GM12878 (cell line): Measurements from ENCODE around the gene FLOT1. TPM values are rescaled to one million over a fixed set of nuclear protein-coding genes. Genes with fewer than 3 reads are reported as not detected.

Experiments
- ATAC-seq: fragments of 200-7000 bp; cut with Tn5 transposase; 3 replicates; pipeline ENCODE4 v1.9.1; 2020; ENCODE audit warnings: mild to moderate bottlenecking, moderate library complexity
- BruUV-seq: library from RNA; stranded (reverse); fragments of 400-500 nt; replicated peaks from 2 replicates; lab custom pipeline; 2021; lab: Mats Ljungman, UMichigan
- CTCF ChIA-PET: fragments of 300-600 bp; sonication (Branson Sonifier 250); formaldehyde crosslinking; extraction: SDS; loops from one replicate; lab custom pipeline; 2021; ENCODE audit warnings: inconsistent platforms; lab: Yijun Ruan, JAX
- POLR2A ChIA-PET: fragments of 350-600 bp; formaldehyde crosslinking; extraction: SDS; loops from one replicate; lab custom pipeline; 2021; ENCODE audit warnings: inconsistent platforms; lab: Charles Lee
- RAD21 ChIA-PET: fragments of 300-600 bp; sonication (Branson Sonifier 250); formaldehyde crosslinking; loops from one replicate; lab custom pipeline; 2023; ENCODE audit warnings: antibody characterized with exemption; ENCODE audit not compliant: unreplicated experiment; lab: Charles Lee
- SMC1A ChIA-PET: fragments of 300-600 bp; sonication (Branson Sonifier 250); formaldehyde crosslinking; loops from one replicate; lab custom pipeline; 2023; ENCODE audit not compliant: unreplicated experiment, uncharacterized antibody; lab: Charles Lee
- DNase-seq: peaks from one replicate; pipeline ENCODE4 v3.0.0-alpha.2; 2011; ENCODE audit warnings: low read depth, low spot score
- FAIRE-seq: peaks from 3 replicates; lab custom pipeline; 2011; peaks lifted over from hg19 to GRCh38; lab: Jason Lieb, UNC
- H2AFZ ChIP-seq: 2 replicates; pipeline ENCODE4 v1.6.0; 2011; ENCODE audit warnings: low read depth, low read length, control low read depth; ENCODE audit not compliant: control insufficient read depth
- H3K27ac ChIP-seq: 2 replicates; pipeline ENCODE4 v1.5.1; 2011; ENCODE audit warnings: control low read depth; ENCODE audit not compliant: control insufficient read depth, insufficient read depth
- H3K27me3 ChIP-seq, 2 experiments: replicated peaks in 1 of 2; 2 replicates each; pipeline versions ENCODE4 v1.6.0 to v1.6.1; 2011; ENCODE audit warnings: low read length in 1 of 2; ENCODE audit not compliant: control insufficient read depth in 2 of 2, insufficient read depth in 2 of 2
- H3K36me3 ChIP-seq, 2 experiments: 2 replicates each; pipeline ENCODE4 v1.5.1; 2011; ENCODE audit warnings: low read length in 1 of 2; ENCODE audit not compliant: control insufficient read depth in 2 of 2, insufficient read depth in 2 of 2
- H3K4me1 ChIP-seq: 2 replicates; pipeline ENCODE4 v1.6.1; 2011; ENCODE audit warnings: mild to moderate bottlenecking, low read length, moderate library complexity, mixed read lengths; ENCODE audit not compliant: control insufficient read depth, insufficient read depth
- H3K4me2 ChIP-seq: 2 replicates; pipeline ENCODE4 v1.6.0; 2011; ENCODE audit warnings: control low read depth; ENCODE audit not compliant: control insufficient read depth, insufficient read depth
- H3K4me3 ChIP-seq: fragments of 200-600 bp; sonication (generic); 2 replicates; pipeline ENCODE4 v1.5.1; 2016
- H3K79me2 ChIP-seq: 2 replicates; pipeline ENCODE4 v1.6.0; 2011; ENCODE audit warnings: low read length; ENCODE audit not compliant: control insufficient read depth, insufficient read depth
- H3K9ac ChIP-seq: 2 replicates; pipeline ENCODE4 v1.8.0; 2011; ENCODE audit warnings: low read length, control low read depth, mixed read lengths; ENCODE audit not compliant: control insufficient read depth, insufficient read depth
- H3K9me3 ChIP-seq: replicated peaks from 3 replicates; pipeline ENCODE4 v1.5.1; 2011; ENCODE audit warnings: mild to moderate bottlenecking, low read length; ENCODE audit not compliant: control insufficient read depth, insufficient read depth
- H4K20me1 ChIP-seq: 2 replicates; pipeline ENCODE4 v1.6.0; 2011; ENCODE audit not compliant: control insufficient read depth, insufficient read depth
- BMI1 ChIP-seq: fragments of 450-650 bp; IDR thresholded peaks from 2 replicates; pipeline ENCODE4 v1.6.1; 2016; ENCODE audit warnings: mild to moderate bottlenecking, moderate library complexity, borderline replicate concordance
- CBFB ChIP-seq: IDR thresholded peaks from 2 replicates; pipeline ENCODE4 v1.6.1; 2016; ENCODE audit warnings: antibody characterized with exemption, low read depth
- CTCF ChIP-seq, 3 experiments: IDR thresholded peaks in 2 of 3; conservative IDR thresholded peaks in 1 of 3; 2 replicates each; pipeline ENCODE4 v1.5.1; 2011; ENCODE audit warnings: low read depth in 3 of 3, low read length in 3 of 3, mild to moderate bottlenecking in 3 of 3, control low read depth in 2 of 3, moderate library complexity in 2 of 3, inconsistent platforms in 1 of 3, mixed read lengths in 1 of 3; ENCODE audit not compliant: control insufficient read depth in 2 of 3, insufficient read depth in 1 of 3; ENCODE audit errors: extremely low read depth in 1 of 3
- DPF2 ChIP-seq: fragments of 450-650 bp; IDR thresholded peaks from 2 replicates; pipeline ENCODE4 v1.6.1; 2017; ENCODE audit warnings: mild to moderate bottlenecking
- EGR1 ChIP-seq, 2 experiments: IDR thresholded peaks; 1 replicate in 1 of 2; 2 replicates in 1 of 2; pipeline ENCODE4 v1.6.1; 2011 to 2012; ENCODE audit warnings: low read depth in 2 of 2, low read length in 2 of 2, borderline replicate concordance in 1 of 2, mild to moderate bottlenecking in 1 of 2, moderate library complexity in 1 of 2
- EZH2 ChIP-seq: IDR thresholded peaks from 2 replicates; pipeline ENCODE4 v1.6.1; 2012; ENCODE audit warnings: low read depth, mild to moderate bottlenecking, control low read depth, inconsistent platforms, low read length, borderline replicate concordance; ENCODE audit not compliant: control insufficient read depth
- IKZF1 ChIP-seq: fragments of 450-650 bp; conservative IDR thresholded peaks from 2 replicates; pipeline ENCODE4 v1.6.1; 2017; ENCODE audit warnings: antibody characterized with exemption, mild to moderate bottlenecking
- MLLT1 ChIP-seq: fragments of 450-650 bp; IDR thresholded peaks from 2 replicates; pipeline ENCODE4 v1.6.1; 2016; ENCODE audit warnings: mild to moderate bottlenecking
- POLR2AphosphoS5 ChIP-seq: IDR thresholded peaks from 2 replicates; pipeline ENCODE4 v1.6.1; 2011; ENCODE audit warnings: mild to moderate bottlenecking, low read length, inconsistent platforms
- RAD51 ChIP-seq: fragments of 450-650 bp; IDR thresholded peaks from 2 replicates; pipeline ENCODE4 v1.6.1; 2016; ENCODE audit warnings: moderate library complexity, mild to moderate bottlenecking, inconsistent platforms
- SMARCA5 ChIP-seq: fragments of 450-650 bp; IDR thresholded peaks from 2 replicates; pipeline ENCODE4 v1.6.1; 2017; ENCODE audit warnings: mild to moderate bottlenecking
- STAT1 ChIP-seq: fragments of 450-650 bp; conservative IDR thresholded peaks from 2 replicates; pipeline ENCODE4 v1.6.1; 2014; ENCODE audit warnings: antibody characterized with exemption, mild to moderate bottlenecking
- SUZ12 ChIP-seq: fragments of 200-600 bp; sonication (generic); IDR thresholded peaks from one replicate; pipeline ENCODE4 v1.6.1; 2018; ENCODE audit warnings: antibody characterized with exemption, mild to moderate bottlenecking; ENCODE audit not compliant: unreplicated experiment
- WGBS: methylation state at CpG from one replicate; pipeline ENCODE4 v1.1.6; 2016; ENCODE audit warnings: low lambda C conversion rate; ENCODE audit not compliant: insufficient replicate concordance, insufficient coverage; ENCODE audit errors: missing lambda C conversion rate; 5-methylcytosine and 5-hydroxymethylcytosine counted together
- in situ Hi-C: fragments of 300-500 bp; cut with MboI; formaldehyde crosslinking; loops from 9 replicates; pipeline ENCODE4 v1.14.3; 2018; ENCODE audit warnings: mixed read lengths
- intact Hi-C: fragments of 100-400 bp; cut with micrococcal nuclease; formaldehyde crosslinking; loops from one replicate; pipeline ENCODE4 v1.14.2; 2022; ENCODE audit not compliant: unreplicated experiment
- polyA plus RNA-seq, 11 experiments: library from polyadenylated mRNA; depleted of rRNA in 4 of 11; unstranded in 6 of 11; stranded (reverse) in 5 of 11; fragments of >200 nt; fragmentation: Nextera tagmentation in 4 of 11; fragmentation: Illumina TruSeq in 1 of 11; extraction: Ambion mirVana in 4 of 11; extraction: Trizol in 1 of 11; gene quantifications; 1 replicate in 1 of 11; 2 replicates in 10 of 11; pipeline versions ENCODE4 v1.2.1 to v1.2.3, GENCODE V29; 2011 to 2016; ENCODE audit warnings: inconsistent platforms in 2 of 11, missing spikeins in 2 of 11, low read depth in 1 of 11
- total RNA-seq, 4 experiments: library from RNA; depleted of rRNA in 3 of 4; stranded (reverse); fragments of >200 nt in 3 of 4; fragmentation: Illumina TruSeq in 1 of 4; extraction: Trizol in 1 of 4; gene quantifications; 2 replicates each; pipeline versions ENCODE4 v1.2.1 to v1.2.3, GENCODE V29; 2013 to 2021

Gene FLOT1
- total and polyA plus RNA-seq, 10 of the 15 experiments (the other 5 are each of a cell fraction or from before 2014, with no cell fraction given), result 12.3 to 153 (median 112) TPM

- H3K4me1 ChIP-seq, result peaks cover 15% of the 10 kb centered on the region
- peaks cover 78% of the 10 kb centered on the region for H3K79me2 ChIP-seq
- peak overlapping the region; percentile 75 for H3K9ac ChIP-seq
- no peaks in the 10 kb centered on the region for H4K20me1 ChIP-seq
- CTCF ChIA-PET, result interaction anchor here (0.7 to 4.8 kb wide), 11 partner anchors 8 to 234 kb away, joined by 3 to 64 read pairs (median 14); partner anchors contain the start of genes DHX16, MDC1 and TUBB
- no peaks in the 10 kb centered on the region for H3K27me3 ChIP-seq
- ATAC-seq, result peak; percentile 1; the same call in 1 of the 3 replicates
- H3K4me3 ChIP-seq, result peak overlapping the region; percentile 100
- H2AFZ ChIP-seq, result no peak overlapping the region
- no peak for FAIRE-seq
- peak overlapping the region; percentile 69 for H3K4me2 ChIP-seq
- SMC1A ChIA-PET, result interaction anchor here (0.9 to 6.9 kb wide), 12 partner anchors 9 to 133 kb away, joined by 3 to 73 read pairs (median 5); partner anchors contain the start of genes MDC1, MRPS18B and PPP1R10
- intact Hi-C loops, result loop anchor here (1.0 to 2.0 kb wide), 2 partner anchors 29 to 71 kb away; partner anchors contain the start of gene MDC1
- BruUV-seq, result TSS peak; percentile 78
- POLR2A ChIA-PET, result interaction anchor here (0.5 to 6.1 kb wide), 14 partner anchors 8 to 196 kb away, joined by 3 to 167 read pairs (median 9); partner anchors contain the start of genes DHX16, MDC1, MRPS18B and PPP1R10
- no peak for DNase-seq
- H3K36me3 ChIP-seq, result no peaks in the 10 kb centered on the region
- 1% methylated on average over 21 of the region's 22 CpGs for WGBS
- TF ChIP-seq BMI1, result no peak
- TF ChIP-seq CTCF (IDR thresholded peaks at IDR 0.05 in 2 of 3, conservative IDR thresholded peaks at IDR 0.05 in 1 of 3; ENCODE audit: control insufficient read depth in 2 of 3, extremely low read depth in 1 of 3, insufficient read depth in 1 of 3, low read depth in 3 of 3, low read length in 3 of 3), result 0 out of 6 replicates have a peak, but pooled peaks of 1 of the 3 experiments have one; percentile 2
- TF ChIP-seq CBFB, result no peak
- TF ChIP-seq STAT1, result 0 out of 2 replicates have a peak, but pooled peaks have one; percentile 55
- TF ChIP-seq RAD51, result peak; percentile 5; the same call in 1 of the 2 replicates
- 0 out of 2 replicates have a peak, but pooled peaks have one; percentile 8 for TF ChIP-seq MLLT1
- peak; percentile 10; the same call in 1 of the 2 replicates for TF ChIP-seq DPF2
- TF ChIP-seq SMARCA5, result peak; percentile 61
- TF ChIP-seq EGR1 (IDR thresholded peaks at IDR 0.05; ENCODE audit: borderline replicate concordance in 1 of 2, low read depth in 2 of 2, low read length in 2 of 2), result peak in 1 of 2 experiments; percentile 36; a peak in 1 of 3 replicates
- TF ChIP-seq POLR2AphosphoS5, result peak; percentile 35
- peak; percentile 67 for TF ChIP-seq IKZF1
- no peak for TF ChIP-seq SUZ12
- no peak for TF ChIP-seq EZH2
- TF ChIP-seq, all 136 proteins: peak for 9
- in situ Hi-C loops, result no loop called here
- RAD21 ChIA-PET, result interaction anchor here (0.7 to 6.4 kb wide), 8 partner anchors 9 to 226 kb away, joined by 3 to 114 read pairs (median 4); partner anchors contain the start of genes DHX16, MDC1, TUBB and VARS2
- no peaks in the 10 kb centered on the region for H3K9me3 ChIP-seq
- H3K27ac ChIP-seq, result peak overlapping the region; percentile 96
These were observed 54.6 kb downstream of the FLOT1 start for GRCh38 chr6:30687659-30688431.
